A673 (cell line): ENCODE results near the gene IKZF3.

Experiments used
- EZH2 ChIP-seq: fragments of 200-600 bp; sonication (generic); IDR thresholded peaks from 2 replicates; pipeline ENCODE4 v1.6.1; 2017; ENCODE audit warnings: borderline replicate concordance, low read depth, mild to moderate bottlenecking, mixed read lengths, antibody characterized with exemption, low read length; ENCODE audit not compliant: poor library complexity, severe bottlenecking
- TF ChIP-seq, protein P1 (sequence below): fragments of 300-800, 200-600 bp; sonication (generic); conservative IDR thresholded peaks from 2 replicates; pipeline ENCODE4 v1.5.1; 2017; ENCODE audit warnings: low read depth, mild to moderate bottlenecking, antibody characterized with exemption, low read length, moderate library complexity, mixed read lengths

DNA sequence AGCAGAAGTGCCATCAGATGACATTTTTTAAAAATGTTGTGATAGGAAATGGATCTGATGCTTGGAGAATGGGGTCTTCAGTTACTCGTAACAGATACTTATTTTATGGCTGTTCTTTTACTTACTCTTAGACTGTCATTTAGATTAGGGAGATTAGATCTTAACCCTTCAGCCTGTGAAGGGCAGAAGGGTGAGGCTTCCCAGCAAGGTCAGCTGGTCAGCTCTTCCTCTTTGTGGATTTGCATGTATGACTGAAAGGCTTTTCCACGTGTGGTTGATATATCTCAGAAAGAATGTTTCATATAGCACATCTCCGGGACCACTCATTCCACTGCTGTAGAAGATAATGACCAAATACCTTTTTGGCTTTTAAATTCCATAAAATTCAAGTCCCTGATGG is 98.9 kb downstream of the IKZF3 start:
- TF ChIP-seq, protein P1, sequence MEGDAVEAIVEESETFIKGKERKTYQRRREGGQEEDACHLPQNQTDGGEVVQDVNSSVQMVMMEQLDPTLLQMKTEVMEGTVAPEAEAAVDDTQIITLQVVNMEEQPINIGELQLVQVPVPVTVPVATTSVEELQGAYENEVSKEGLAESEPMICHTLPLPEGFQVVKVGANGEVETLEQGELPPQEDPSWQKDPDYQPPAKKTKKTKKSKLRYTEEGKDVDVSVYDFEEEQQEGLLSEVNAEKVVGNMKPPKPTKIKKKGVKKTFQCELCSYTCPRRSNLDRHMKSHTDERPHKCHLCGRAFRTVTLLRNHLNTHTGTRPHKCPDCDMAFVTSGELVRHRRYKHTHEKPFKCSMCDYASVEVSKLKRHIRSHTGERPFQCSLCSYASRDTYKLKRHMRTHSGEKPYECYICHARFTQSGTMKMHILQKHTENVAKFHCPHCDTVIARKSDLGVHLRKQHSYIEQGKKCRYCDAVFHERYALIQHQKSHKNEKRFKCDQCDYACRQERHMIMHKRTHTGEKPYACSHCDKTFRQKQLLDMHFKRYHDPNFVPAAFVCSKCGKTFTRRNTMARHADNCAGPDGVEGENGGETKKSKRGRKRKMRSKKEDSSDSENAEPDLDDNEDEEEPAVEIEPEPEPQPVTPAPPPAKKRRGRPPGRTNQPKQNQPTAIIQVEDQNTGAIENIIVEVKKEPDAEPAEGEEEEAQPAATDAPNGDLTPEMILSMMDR, result no peak
- TF ChIP-seq EZH2, result no peak
